GM12892 (cell line): ENCODE results near the gene CLECL1.

Experiments
- POLR2AphosphoS5 ChIP-seq: IDR thresholded peaks from 2 replicates; pipeline ENCODE4 v1.6.1; 2011; ENCODE audit warnings: low read depth, low read length, control low read depth
- TAF1 ChIP-seq: IDR thresholded peaks from 2 replicates; pipeline ENCODE4 v1.6.1; 2011; ENCODE audit warnings: low read depth, mild to moderate bottlenecking, control low read depth, low read length, borderline replicate concordance

DNA sequence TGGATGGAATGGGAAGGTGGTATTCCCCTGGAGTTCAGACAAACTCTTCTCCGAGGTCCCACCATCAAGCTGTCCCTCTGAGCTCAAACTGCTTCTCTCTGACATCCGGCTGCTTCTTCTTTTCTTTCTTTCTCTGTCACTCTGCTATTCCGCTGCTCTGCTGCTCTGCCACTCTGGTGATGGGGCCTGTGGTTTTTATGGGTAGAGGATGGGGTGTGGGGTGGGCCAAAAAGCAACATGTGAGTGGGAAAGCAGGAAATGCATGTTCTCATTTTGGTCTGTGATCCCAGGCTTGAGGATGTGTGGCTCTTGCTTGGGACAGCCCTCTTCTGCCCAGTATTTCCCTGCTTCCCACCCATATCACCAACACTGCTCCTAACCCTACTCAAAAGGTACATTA lies 30.6 kb downstream of the CLECL1 start:
- no peak for TF ChIP-seq TAF1
- no peak for TF ChIP-seq POLR2AphosphoS5
